ENCODE results near the gene TMEM184A. TPM values are rescaled to one million over a fixed set of nuclear protein-coding genes. Genes with fewer than 3 reads are reported as not detected.

TMEM184A gene
- total RNA-seq (2022; extraction: Qiagen RNA extraction) = 6.0 to 11.2 TPM (median 10.3 TPM) in 5 replicates

GRCh38 chr7:1555813-1556543 is at the start of gene TMEM184A:
TMEM184A (minus strand) TSS chr7:1556205; CDS start chr7:1555484, 721 bp downstream.

GRCh38 chr7:1569833-1570632 is 14.0 kb upstream of the TMEM184A start, which contains the start of gene PSMG3:
PSMG3 (minus strand) TSS chr7:1570032; CDS start chr7:1569339, 693 bp downstream.

GRCh38 chr7:1503816-1504775 is 51.9 kb downstream of the TMEM184A start, which contains the start of gene INTS1:
INTS1 (minus strand) TSS chr7:1504389; CDS start chr7:1503960, 429 bp downstream.

Other genes with a start within 250 kb of the TMEM184A start
- gene MICALL2, start 96.7 kb downstream of the TMEM184A start, total RNA-seq (2022; extraction: Qiagen RNA extraction) = 14.8 to 30.8 TPM (median 24.2 TPM) in 5 replicates
- gene INTS1, start 51.8 kb downstream of the TMEM184A start, total RNA-seq (2022; extraction: Qiagen RNA extraction) = 44.5 to 62.2 TPM (median 55.8 TPM) in 5 replicates
- 34.4 to 73.6 TPM (median 64.6 TPM) in 5 replicates for gene MAFK, start 25.5 kb downstream of the TMEM184A start, total RNA-seq (2022; extraction: Qiagen RNA extraction)
- gene PSMG3, start 13.8 kb upstream of the TMEM184A start, total RNA-seq (2022; extraction: Qiagen RNA extraction) = 71.4 to 107 TPM (median 97.9 TPM) in 5 replicates
- gene ELFN1, start 114.1 kb upstream of the TMEM184A start, total RNA-seq (2022; extraction: Qiagen RNA extraction) = 0.23 to 0.49 TPM (median 0.30 TPM) in 5 replicates

Data from A549 treated with Mapracorat at 1 μM for 4 hours (cell line).